ENCODE data around the gene SNAPC4. TPM values are rescaled to one million over a fixed set of nuclear protein-coding genes. Genes with fewer than 3 reads are reported as not detected.

Gene SNAPC4
- total RNA-seq, 1 donor from 2014 or later, result 3.2 TPM

DNA sequence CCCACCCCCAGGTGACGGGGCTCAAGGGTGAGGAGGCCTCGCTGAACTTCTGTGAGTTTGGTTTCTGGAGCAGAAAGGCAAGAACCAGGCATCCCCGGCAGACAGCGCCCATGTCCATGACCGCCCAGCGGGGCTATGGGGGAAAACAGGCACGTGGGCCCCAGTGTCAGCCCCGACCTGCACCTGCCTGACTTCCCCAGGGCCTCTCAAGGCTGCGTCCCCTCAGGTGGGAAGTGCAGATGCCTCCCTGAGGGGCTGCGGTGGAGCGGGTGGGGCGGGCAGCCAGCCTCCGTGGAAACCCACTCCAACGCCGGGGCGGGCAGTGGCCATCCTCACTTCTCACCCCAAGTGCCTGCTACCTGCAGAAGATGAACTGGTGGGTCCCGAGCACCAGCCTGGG lies 19.6 kb downstream of the SNAPC4 start:
- Histone ChIP-seq H3K27me3 (no peaks in the 10 kb centered on the region), H3K36me3 (peaks cover 0 to 54% of the 10 kb centered on the region in 2 donors), H3K9me3 (no peaks in the 10 kb centered on the region), H3K4me3 (no peak overlapping the region), H3K27ac (no peak overlapping the region), H3K4me1 (no peaks in the 10 kb centered on the region)
- TF ChIP-seq POLR2AphosphoS5 (IDR thresholded peaks at IDR 0.05; ENCODE audit: insufficient read depth in 1 of 2, low read depth in 1 of 2) (no peak), POLR2A (IDR thresholded peaks at IDR 0.05) (no peak)
- TF ChIP-seq, protein P1, sequence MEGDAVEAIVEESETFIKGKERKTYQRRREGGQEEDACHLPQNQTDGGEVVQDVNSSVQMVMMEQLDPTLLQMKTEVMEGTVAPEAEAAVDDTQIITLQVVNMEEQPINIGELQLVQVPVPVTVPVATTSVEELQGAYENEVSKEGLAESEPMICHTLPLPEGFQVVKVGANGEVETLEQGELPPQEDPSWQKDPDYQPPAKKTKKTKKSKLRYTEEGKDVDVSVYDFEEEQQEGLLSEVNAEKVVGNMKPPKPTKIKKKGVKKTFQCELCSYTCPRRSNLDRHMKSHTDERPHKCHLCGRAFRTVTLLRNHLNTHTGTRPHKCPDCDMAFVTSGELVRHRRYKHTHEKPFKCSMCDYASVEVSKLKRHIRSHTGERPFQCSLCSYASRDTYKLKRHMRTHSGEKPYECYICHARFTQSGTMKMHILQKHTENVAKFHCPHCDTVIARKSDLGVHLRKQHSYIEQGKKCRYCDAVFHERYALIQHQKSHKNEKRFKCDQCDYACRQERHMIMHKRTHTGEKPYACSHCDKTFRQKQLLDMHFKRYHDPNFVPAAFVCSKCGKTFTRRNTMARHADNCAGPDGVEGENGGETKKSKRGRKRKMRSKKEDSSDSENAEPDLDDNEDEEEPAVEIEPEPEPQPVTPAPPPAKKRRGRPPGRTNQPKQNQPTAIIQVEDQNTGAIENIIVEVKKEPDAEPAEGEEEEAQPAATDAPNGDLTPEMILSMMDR (IDR thresholded peaks at IDR 0.05), result no peak
- DNase-seq (ENCODE audit: extremely low spot score in 2 of 2), result no peak
- intact Hi-C loops (cut with DNase I), result no loop called here

GRCh38 chr9:136379891-136380290 lies 20.1 kb downstream of the SNAPC4 start:
- no peaks in the 10 kb centered on the region for H3K27me3 ChIP-seq
- no peaks in the 10 kb centered on the region for H3K9me3 ChIP-seq
- no peaks in the 10 kb centered on the region for H3K4me1 ChIP-seq
- TF ChIP-seq, protein P1 (IDR thresholded peaks at IDR 0.05), result no peak
- TF ChIP-seq POLR2A (IDR thresholded peaks at IDR 0.05), result no peak
- no peak for TF ChIP-seq POLR2AphosphoS5 (IDR thresholded peaks at IDR 0.05; ENCODE audit: insufficient read depth in 1 of 2, low read depth in 1 of 2)
- intact Hi-C loops (cut with DNase I), result no loop called here
- DNase-seq (ENCODE audit: extremely low spot score in 2 of 2), result no peak
- H3K27ac ChIP-seq, result no peak overlapping the region
- peaks cover 0 to 51% of the 10 kb centered on the region in 2 donors for H3K36me3 ChIP-seq
- H3K4me3 ChIP-seq, result no peak overlapping the region

DNA sequence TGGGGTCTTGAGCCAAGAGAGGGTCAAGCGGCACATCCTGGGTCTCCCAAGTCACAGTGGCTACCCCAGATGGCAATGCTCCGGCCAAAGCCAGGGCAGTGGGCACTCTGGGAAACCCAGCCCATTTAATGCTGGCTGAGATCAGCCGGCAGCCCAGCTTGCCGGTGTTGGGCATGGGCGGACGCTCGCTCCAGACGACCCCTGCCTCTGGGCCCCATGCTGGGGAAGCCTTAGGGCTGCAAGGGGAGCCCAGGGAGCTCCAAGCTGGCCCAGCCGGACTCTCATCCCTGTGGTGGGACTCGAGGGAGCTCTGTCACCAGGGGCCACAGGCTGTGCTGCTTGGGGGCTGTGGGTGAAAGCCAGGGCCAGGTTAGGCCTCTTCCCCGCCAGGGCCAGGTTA lies 20.6 kb downstream of the SNAPC4 start:
- intact Hi-C loops (cut with DNase I), result no loop called here
- Histone ChIP-seq H3K9me3 (no peaks in the 10 kb centered on the region), H3K27ac (no peak overlapping the region), H3K4me1 (no peaks in the 10 kb centered on the region), H3K36me3 (peaks cover 0 to 46% of the 10 kb centered on the region in 2 donors), H3K27me3 (no peaks in the 10 kb centered on the region), H3K4me3 (no peak overlapping the region)
- no peak for DNase-seq (ENCODE audit: extremely low spot score in 2 of 2)
- TF ChIP-seq POLR2A (IDR thresholded peaks at IDR 0.05) (no peak), POLR2AphosphoS5 (IDR thresholded peaks at IDR 0.05; ENCODE audit: insufficient read depth in 1 of 2, low read depth in 1 of 2) (no peak)
- TF ChIP-seq, protein P1 (IDR thresholded peaks at IDR 0.05), result no peak

- H3K4me1 ChIP-seq, result no peaks in the 10 kb centered on the region
- no peak for TF ChIP-seq POLR2AphosphoS5 (IDR thresholded peaks at IDR 0.05; ENCODE audit: insufficient read depth in 1 of 2, low read depth in 1 of 2)
- TF ChIP-seq, protein P1 (IDR thresholded peaks at IDR 0.05), result no peak
- peaks cover 0 to 41% of the 10 kb centered on the region in 2 donors for H3K36me3 ChIP-seq
- no peak overlapping the region for H3K4me3 ChIP-seq
- H3K9me3 ChIP-seq, result no peaks in the 10 kb centered on the region
- H3K27ac ChIP-seq, result no peak overlapping the region
- no peak for DNase-seq (ENCODE audit: extremely low spot score in 2 of 2)
- intact Hi-C loops (cut with DNase I), result no loop called here
- H3K27me3 ChIP-seq, result no peaks in the 10 kb centered on the region
Observed at GRCh38 chr9:136379003-136379287, 21.0 kb downstream of the SNAPC4 start.

DNA sequence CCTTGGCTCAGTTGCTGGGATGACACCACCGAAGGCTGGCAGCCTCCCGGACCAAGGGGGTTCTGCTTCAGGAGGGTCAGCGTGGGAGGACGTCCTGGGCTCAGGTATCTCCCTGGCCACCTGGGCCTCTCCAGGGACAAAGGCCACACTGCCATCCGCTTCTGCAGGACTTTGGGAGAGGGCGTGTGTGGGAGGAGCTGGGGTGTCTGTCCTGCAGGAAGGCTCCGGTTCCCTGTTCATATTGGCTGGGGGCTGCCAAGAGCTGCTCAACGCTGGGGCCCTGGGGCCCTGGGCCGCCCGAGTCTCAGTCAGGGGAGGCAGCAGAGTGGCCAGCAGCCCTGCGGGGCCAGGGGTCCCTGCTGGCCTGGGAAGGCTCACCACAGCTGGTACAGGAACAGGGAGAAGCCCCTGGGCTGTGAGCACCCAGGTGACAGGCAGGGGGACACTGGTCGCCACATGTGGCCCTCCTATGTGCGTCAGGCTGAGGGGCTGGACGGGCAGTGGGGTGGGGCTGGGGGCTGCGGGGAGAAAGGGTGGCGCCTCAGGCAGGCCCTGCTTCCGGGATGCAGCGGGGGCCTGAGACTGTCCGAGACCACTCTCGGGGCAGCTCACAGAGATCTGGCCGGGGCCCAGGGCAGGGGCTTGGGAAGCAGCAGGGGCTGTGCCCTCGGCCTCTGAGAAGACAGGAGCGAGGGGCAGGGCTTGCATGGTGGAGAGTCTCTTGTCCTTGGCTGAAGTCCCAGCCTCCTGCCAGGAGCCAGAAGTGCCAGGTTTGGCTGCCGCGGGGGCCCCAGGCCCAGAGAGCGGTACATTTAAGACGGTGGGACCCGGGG lies 21.6 kb downstream of the SNAPC4 start:
- H3K36me3 ChIP-seq, result peaks cover 0 to 36% of the 10 kb centered on the region in 2 donors
- intact Hi-C loops (cut with DNase I), result no loop called here

More for the DNA sequence above, 21.6 kb downstream of the SNAPC4 start:
- DNase-seq (ENCODE audit: extremely low spot score in 2 of 2), result no peak
- TF ChIP-seq POLR2AphosphoS5 (IDR thresholded peaks at IDR 0.05; ENCODE audit: insufficient read depth in 1 of 2, low read depth in 1 of 2), result no peak
- TF ChIP-seq, protein P1 (IDR thresholded peaks at IDR 0.05), result no peak
- TF ChIP-seq POLR2A (IDR thresholded peaks at IDR 0.05), result no peak
- Histone ChIP-seq H3K4me1 (peaks cover 4% of the 10 kb centered on the region), H3K4me3 (no peak overlapping the region), H3K9me3 (no peaks in the 10 kb centered on the region), H3K27ac (no peak overlapping the region), H3K27me3 (no peaks in the 10 kb centered on the region)

All from vagina (tissue), 2 donors.